ENCODE results near the gene EDN1. TPM values are rescaled to one million over a fixed set of nuclear protein-coding genes. Genes with fewer than 3 reads are reported as not detected.

Gene EDN1
- total and polyA plus RNA-seq, 12 donors, result 0.36 to 7.8 (median 3.4) TPM

DNA sequence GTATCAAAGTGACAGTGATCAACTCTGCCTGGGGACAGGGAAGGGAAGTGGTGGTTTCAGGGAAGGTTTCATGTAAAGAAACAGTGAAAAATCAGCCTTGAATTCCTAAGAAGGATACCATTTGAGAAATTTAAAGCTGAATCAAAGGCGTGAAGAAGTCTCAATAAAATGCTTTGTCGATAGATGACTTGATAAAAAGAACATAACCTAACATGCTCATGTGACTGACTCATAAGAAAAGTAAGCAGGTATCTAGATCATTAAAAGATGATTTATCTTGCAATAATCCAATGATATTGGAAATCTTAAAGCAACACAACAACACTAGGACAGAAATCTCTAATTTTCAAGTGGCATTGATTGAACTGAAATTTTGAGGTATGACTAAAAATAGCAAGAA is 14.3 kb downstream of the EDN1 start:
- Histone ChIP-seq H3K36me3 (no peaks in the 10 kb centered on the region), H3K27ac (no peak overlapping the region), H3K4me3 (no peak overlapping the region), H3K9me3 (peaks cover 0 to 8% (median 0%) of the 10 kb centered on the region in 11 donors), H3K4me1 (no peaks in the 10 kb centered on the region), H3K27me3 (no peaks in the 10 kb centered on the region)
- ATAC-seq (no peak), DNase-seq (no peak)
- no peak for TF ChIP-seq CTCF (IDR thresholded peaks at IDR 0.05)
- intact Hi-C loops (cut with DNase I), result no loop called here
- WGBS, 2 donors, result 91 to 97% methylated on average over 2 of the region's 2 CpGs

DNA sequence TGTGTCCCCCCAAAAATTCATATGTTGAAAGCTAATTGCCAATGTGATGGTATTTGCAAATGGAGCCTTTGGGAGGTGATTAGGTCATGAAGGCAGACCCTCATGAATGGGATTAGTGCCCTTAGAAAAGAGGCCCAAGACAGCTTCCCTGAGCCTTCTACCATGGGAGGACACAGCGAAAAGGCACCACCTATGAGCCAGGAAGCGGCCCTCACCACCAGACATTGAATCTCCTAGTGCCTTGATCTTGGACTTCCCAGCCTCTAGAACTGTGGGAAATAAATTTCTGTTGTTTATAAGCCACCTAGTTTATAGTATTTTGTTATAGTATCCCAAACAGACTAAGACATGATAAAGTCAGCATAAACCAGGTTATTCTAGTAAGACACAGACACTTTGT is 18.9 kb downstream of the EDN1 start:
- Histone ChIP-seq H3K27me3 (no peaks in the 10 kb centered on the region), H3K36me3 (no peaks in the 10 kb centered on the region), H3K27ac (no peak overlapping the region), H3K4me1 (no peaks in the 10 kb centered on the region), H3K9me3 (peaks cover 0 to 8% (median 0%) of the 10 kb centered on the region in 11 donors), H3K4me3 (no peak overlapping the region)
- 93 to 98% methylated on average over 2 of the region's 2 CpGs for WGBS, 2 donors
- ATAC-seq, result no peak
- TF ChIP-seq CTCF (IDR thresholded peaks at IDR 0.05), result no peak
- DNase-seq, result no peak
- intact Hi-C loops (cut with DNase I), result loop anchor here in 1 of 10 donors (5.0 kb wide), 1 partner anchor 293 kb away; no protein-coding TSS in a partner anchor

- 95 to 98% methylated on average over 2 of the region's 2 CpGs for WGBS, 2 donors
- TF ChIP-seq CTCF (IDR thresholded peaks at IDR 0.05), result peak in 2 of 9 donors; percentile 24 to 31
- no peaks in the 10 kb centered on the region for H3K27me3 ChIP-seq
- no peaks in the 10 kb centered on the region for H3K4me1 ChIP-seq
- peaks cover 0 to 8% (median 0%) of the 10 kb centered on the region in 11 donors for H3K9me3 ChIP-seq
- H3K4me3 ChIP-seq, result no peak overlapping the region
- intact Hi-C loops (cut with DNase I), result loop anchor here in 1 of 10 donors (5.0 kb wide), 1 partner anchor 276 kb away; no protein-coding TSS in a partner anchor
- no peak for DNase-seq
- H3K36me3 ChIP-seq, result no peaks in the 10 kb centered on the region
- ATAC-seq, result peak in 1 of 8 donors; percentile 11
- no peak overlapping the region for H3K27ac ChIP-seq
Measured at GRCh38 chr6:12311106-12311505, 20.9 kb downstream of the EDN1 start.

- H3K27me3 ChIP-seq, result peaks cover 0 to 3% (median 0%) of the 10 kb centered on the region in 7 donors
- no peak for TF ChIP-seq CTCF (IDR thresholded peaks at IDR 0.05)
- no peak overlapping the region for H3K27ac ChIP-seq
- H3K36me3 ChIP-seq, result no peaks in the 10 kb centered on the region
- intact Hi-C loops (cut with DNase I), result loop anchor here in 1 of 10 donors (2.0 to 5.0 kb wide), 2 partner anchors 78 to 275 kb away; no protein-coding TSS in a partner anchor
- 34 to 46% methylated on average over 2 of the region's 2 CpGs for WGBS, 2 donors
- no peak overlapping the region for H3K4me3 ChIP-seq
- H3K4me1 ChIP-seq, result no peaks in the 10 kb centered on the region
- DNase-seq, result no peak
- H3K9me3 ChIP-seq, result peaks cover 0 to 8% (median 0%) of the 10 kb centered on the region in 11 donors
- ATAC-seq, result no peak
Measured at GRCh38 chr6:12312736-12313135, 22.6 kb downstream of the EDN1 start.
